ENCODE results near the gene ETFBKMT. TPM values are rescaled to one million over a fixed set of nuclear protein-coding genes. Genes with fewer than 3 reads are reported as not detected.
A peak's percentile ranks its signal among the peaks of the same experiment; 100 is the strongest.

ETFBKMT gene
- total and polyA plus RNA-seq, 2 of the 13 experiments (the other 11 are each of a cell fraction or from before 2014, with no cell fraction given) = 0.62 to 0.93 TPM

GRCh38 chr12:31655792-31656191, 3.7 kb upstream of the ETFBKMT start (continued):
- TF ChIP-seq DZIP1 (CRISPR knock-in tag; IDR thresholded peaks at IDR 0.05) (no peak), IKZF5 (CRISPR knock-in tag; IDR thresholded peaks at IDR 0.05) (no peak), HNRNPL (IDR thresholded peaks at IDR 0.05; ENCODE audit: low read depth, low read length) (no peak), ZMYM4 (CRISPR knock-in tag; IDR thresholded peaks at IDR 0.05) (no peak)

- Histone ChIP-seq H3K9ac (ENCODE audit: insufficient read depth, low read depth, low read length) (peak overlapping the region; percentile 78), H3K4me1 (ENCODE audit: insufficient read depth, low read length) (peaks cover 15% of the 10 kb centered on the region), H3K4me2 (ENCODE audit: low read depth, low read length) (peak overlapping the region; percentile 99), H3K36me3 (replicated peaks in 1 of 2; ENCODE audit: control insufficient read depth in 1 of 2, insufficient read depth in 2 of 2, low read length in 2 of 2) (no peaks in the 10 kb centered on the region), H2AFZ (ENCODE audit: low read length) (peak overlapping the region; percentile 90), H3K4me3 (replicated peaks in 1 of 3; ENCODE audit: insufficient read depth in 1 of 3, low read depth in 2 of 3, low read length in 3 of 3) (peak overlapping the region; percentile 76 to 80 (median 78)), H3K79me2 (ENCODE audit: insufficient read depth, low read length) (no peaks in the 10 kb centered on the region), H3K27me3 (ENCODE audit: control insufficient read depth in 1 of 2, insufficient read depth in 2 of 2, low read length in 2 of 2) (peaks cover 0 to 8% of the 10 kb centered on the region in 2 experiments; a peak in 2 of 5 replicates), H3K27ac (ENCODE audit: extremely low read length, insufficient read depth, low read length) (peak overlapping the region; percentile 87), H3K9me3 (ENCODE audit: low read length) (no peaks in the 10 kb centered on the region), H4K20me1 (ENCODE audit: insufficient read depth, low read length) (no peaks in the 10 kb centered on the region)
- DNase-seq (ENCODE audit: low spot score) (no peak), FAIRE-seq (no peak), ATAC-seq (peak; percentile 5)
- ChIA-PET CTCF (ENCODE audit: low intra/inter-chr PET ratio, low total read pairs) (no interaction called here), POLR2A (interaction anchor here (0.8 to 1.5 kb wide), 4 partner anchors 10 to 1097 kb away, joined by 3 to 10 read pairs (median 3); partner anchors contain the start of genes AMN1 and YARS2)
- BruUV-seq (replicated peaks) = no TSS peak
- in situ Hi-C loops (cut with HindIII; ENCODE audit: extremely low pct_ligation_motif_present, low pct_unique_long_range_greater_than_20kb) (loop anchor here (10.0 to 25.0 kb wide), 2 partner anchors 646 to 1004 kb away; no protein-coding TSS in a partner anchor), intact Hi-C loops (cut with micrococcal nuclease; ENCODE audit: unreplicated experiment) (loop anchor here (5.0 kb wide), 1 partner anchor 304 kb away; no protein-coding TSS in a partner anchor)
- WGBS (ENCODE audit: low lambda C conversion rate) = 8% methylated on average over 11 of the region's 11 CpGs
- 0 out of 2 replicates have a peak, but pooled peaks have one; percentile 27 for TF ChIP-seq RNF219 (CRISPR knock-in tag; IDR thresholded peaks at IDR 0.05)
- peak; percentile 88; the same call in 1 of the 2 replicates for TF ChIP-seq ZKSCAN1 (IDR thresholded peaks at IDR 0.05; ENCODE audit: low read length)
- TF ChIP-seq CREB3 (CRISPR knock-in tag; IDR thresholded peaks at IDR 0.05) = 0 out of 2 replicates have a peak, but pooled peaks have one; percentile 37
- no peak for TF ChIP-seq GLI4 (CRISPR knock-in tag; IDR thresholded peaks at IDR 0.05; ENCODE audit: borderline replicate concordance)
Measured at GRCh38 chr12:31658471-31659086, 909 bp upstream of the ETFBKMT start.
